SK-N-SH (cell line): ENCODE data around the gene AGT. TPM values are rescaled to one million over a fixed set of nuclear protein-coding genes. Genes with fewer than 3 reads are reported as not detected.

Experiments
- CTCF ChIA-PET: fragments of 300-600, 350-600 bp; formaldehyde crosslinking; extraction: SDS; loops from one replicate; lab custom pipeline; 2021; lab: Yijun Ruan, JAX
- POLR2A ChIA-PET: fragments of 350-600 bp; sonication (Branson Sonifier 250); formaldehyde crosslinking; extraction: SDS; loops from one replicate; lab custom pipeline; 2020; ENCODE audit warnings: antibody characterized with exemption, inconsistent platforms; lab: Yijun Ruan, JAX
- DNase-seq: peaks from one replicate; pipeline ENCODE4 v3.0.0; 2012
- H2AFZ ChIP-seq: fragments of 200-600 bp; sonication (generic); 2 replicates; pipeline ENCODE4 v1.8.1; 2016; ENCODE audit warnings: antibody characterized with exemption, mild to moderate bottlenecking, low read depth
- H3F3A ChIP-seq: fragments of 200-600 bp; sonication (generic); replicated peaks from 2 replicates; pipeline ENCODE3; 2016; ENCODE audit warnings: antibody characterized with exemption, mild to moderate bottlenecking; ENCODE audit not compliant: insufficient read depth
- H3K27ac ChIP-seq, 2 experiments: fragments of 200-500 bp in 1 of 2; fragments of 200-600 bp in 1 of 2; sonication (Bioruptor generic) in 1 of 2; sonication (generic), shearing (Covaris generic) in 1 of 2; 2 replicates each; pipeline versions ENCODE4 v1.5.1 to v1.6.1; 2014 to 2016; ENCODE audit warnings: low read depth in 2 of 2, inconsistent platforms in 1 of 2, low read length in 1 of 2, mild to moderate bottlenecking in 1 of 2, mixed read lengths in 1 of 2
- H3K27me3 ChIP-seq: fragments of 200-600 bp; sonication (generic), shearing (Covaris generic); 2 replicates; pipeline ENCODE4 v1.6.1; 2016; ENCODE audit warnings: mixed run types; ENCODE audit not compliant: insufficient read depth
- H3K36me3 ChIP-seq, 2 experiments: fragments of 200-500 bp in 1 of 2; fragments of 200-600 bp in 1 of 2; sonication (Bioruptor generic) in 1 of 2; sonication (generic) in 1 of 2; replicated peaks in 1 of 2; 2 replicates each; pipeline versions ENCODE3 to v1.5.1; 2014 to 2016; ENCODE audit warnings: low read length in 1 of 2, mild to moderate bottlenecking in 1 of 2; ENCODE audit not compliant: insufficient read depth in 2 of 2, control insufficient read depth in 1 of 2
- H3K4me1 ChIP-seq, 2 experiments: fragments of 200-500 bp in 1 of 2; fragments of 200-600 bp in 1 of 2; sonication (Bioruptor generic) in 1 of 2; sonication (generic), shearing (Covaris generic) in 1 of 2; 2 replicates each; pipeline versions ENCODE4 v1.5.1 to v1.6.1; 2014 to 2016; ENCODE audit warnings: low read depth in 1 of 2, low read length in 1 of 2, mixed run types in 1 of 2; ENCODE audit not compliant: insufficient read depth in 2 of 2, control insufficient read depth in 1 of 2
- H3K4me2 ChIP-seq: fragments of 200-600 bp; sonication (generic), shearing (Covaris generic); 2 replicates; pipeline ENCODE4 v1.6.1; 2017; ENCODE audit warnings: mixed run types
- H3K4me3 ChIP-seq, 2 experiments: fragments of 200-500 bp in 1 of 2; fragments of 200-600 bp in 1 of 2; sonication (Bioruptor generic) in 1 of 2; sonication (generic), shearing (Covaris generic) in 1 of 2; 2 replicates each; pipeline versions ENCODE4 v1.5.1 to v1.8.1; 2014 to 2016; ENCODE audit warnings: low read depth in 2 of 2, inconsistent platforms in 1 of 2, low read length in 1 of 2, mild to moderate bottlenecking in 1 of 2, mixed read lengths in 1 of 2, moderate library complexity in 1 of 2
- H3K79me2 ChIP-seq: fragments of 200-600 bp; sonication (generic); 2 replicates; pipeline ENCODE4 v1.8.1; 2017; ENCODE audit warnings: mild to moderate bottlenecking; ENCODE audit not compliant: insufficient read depth
- H3K9ac ChIP-seq: fragments of 200-600 bp; sonication (generic); 2 replicates; pipeline ENCODE4 v1.6.1; 2017; ENCODE audit warnings: mixed run types
- H3K9me2 ChIP-seq: fragments of 200-600 bp; sonication (generic); 2 replicates; pipeline ENCODE4 v1.6.1; 2017; ENCODE audit warnings: mixed run types
- H3K9me3 ChIP-seq: fragments of 200-600 bp; sonication (generic); 2 replicates; pipeline ENCODE4 v1.6.1; 2017; ENCODE audit warnings: mixed run types, mild to moderate bottlenecking, moderate library complexity
- H4K20me1 ChIP-seq: fragments of 200-600 bp; sonication (generic); 2 replicates; pipeline ENCODE4 v1.6.1; 2017; ENCODE audit warnings: mild to moderate bottlenecking, mixed run types; ENCODE audit not compliant: insufficient read depth
- CHD2 ChIP-seq: fragments of 150-350 bp; IDR thresholded peaks from 2 replicates; pipeline ENCODE4 v1.6.1; 2018; ENCODE audit warnings: low read length; ENCODE audit not compliant: partially characterized antibody
- EP300 ChIP-seq, 2 experiments: IDR thresholded peaks; 2 replicates each; pipeline versions ENCODE4 v1.4.0 to v1.6.1; 2012; ENCODE audit warnings: borderline replicate concordance in 1 of 2, low read depth in 1 of 2, low read length in 1 of 2
- FOXJ3 ChIP-seq: sonication (generic); formaldehyde crosslinking; IDR thresholded peaks from 2 replicates; pipeline ENCODE4 v1.5.1; 2020; ENCODE audit warnings: mild to moderate bottlenecking, missing genetic modification reagents
- FOXM1 ChIP-seq: IDR thresholded peaks from 2 replicates; pipeline ENCODE4 v1.4.0; 2012; ENCODE audit warnings: low read depth, mild to moderate bottlenecking
- GABPA ChIP-seq: IDR thresholded peaks from 2 replicates; pipeline ENCODE4 v1.4.0; 2012; ENCODE audit warnings: low read depth, mild to moderate bottlenecking
- GATA2 ChIP-seq: sonication (generic); formaldehyde crosslinking; IDR thresholded peaks from 2 replicates; pipeline ENCODE4 v1.5.0; 2020; ENCODE audit warnings: mild to moderate bottlenecking, missing genetic modification reagents
- NFIC ChIP-seq: IDR thresholded peaks from 2 replicates; pipeline ENCODE4 v1.4.0; 2012; ENCODE audit warnings: borderline replicate concordance
- NRF1 ChIP-seq: IDR thresholded peaks from 2 replicates; pipeline ENCODE4 v1.6.1; 2012; ENCODE audit warnings: low read depth, mild to moderate bottlenecking, low read length
- WGBS: methylation state at CpG from one replicate; pipeline ENCODE4 v1.1.6; 2017; ENCODE audit warnings: low lambda C conversion rate; 5-methylcytosine and 5-hydroxymethylcytosine counted together
- polyA plus RNA-seq, 3 experiments: library from polyadenylated mRNA; depleted of rRNA; stranded (reverse); fragments of >200 nt; gene quantifications; 2 replicates each; pipeline ENCODE4 v1.2.3, GENCODE V29; 2012
- TF ChIP-seq, protein P1 (sequence below): IDR thresholded peaks from 2 replicates; pipeline ENCODE4 v1.6.1; 2012; ENCODE audit warnings: mild to moderate bottlenecking, low read depth, low read length, moderate library complexity
- TF ChIP-seq, protein P2 (sequence below): fragments of 150-350 bp; IDR thresholded peaks from 2 replicates; pipeline ENCODE4 v1.6.1; 2017; ENCODE audit warnings: antibody characterized with exemption, low read length, low read depth, borderline replicate concordance
- TF ChIP-seq, protein P3 (sequence below): fragments of 200-600 bp; sonication (generic); IDR thresholded peaks from 2 replicates; pipeline ENCODE4 v1.6.1; 2017; ENCODE audit warnings: antibody characterized with exemption, mild to moderate bottlenecking, moderate library complexity
- TF ChIP-seq, protein P4 (sequence below): IDR thresholded peaks from 2 replicates; pipeline ENCODE4; 2012

Gene AGT
- polyA plus RNA-seq, 1 of the 3 experiments (the other 2 are of a cell fraction), result 0.39 TPM

DNA sequence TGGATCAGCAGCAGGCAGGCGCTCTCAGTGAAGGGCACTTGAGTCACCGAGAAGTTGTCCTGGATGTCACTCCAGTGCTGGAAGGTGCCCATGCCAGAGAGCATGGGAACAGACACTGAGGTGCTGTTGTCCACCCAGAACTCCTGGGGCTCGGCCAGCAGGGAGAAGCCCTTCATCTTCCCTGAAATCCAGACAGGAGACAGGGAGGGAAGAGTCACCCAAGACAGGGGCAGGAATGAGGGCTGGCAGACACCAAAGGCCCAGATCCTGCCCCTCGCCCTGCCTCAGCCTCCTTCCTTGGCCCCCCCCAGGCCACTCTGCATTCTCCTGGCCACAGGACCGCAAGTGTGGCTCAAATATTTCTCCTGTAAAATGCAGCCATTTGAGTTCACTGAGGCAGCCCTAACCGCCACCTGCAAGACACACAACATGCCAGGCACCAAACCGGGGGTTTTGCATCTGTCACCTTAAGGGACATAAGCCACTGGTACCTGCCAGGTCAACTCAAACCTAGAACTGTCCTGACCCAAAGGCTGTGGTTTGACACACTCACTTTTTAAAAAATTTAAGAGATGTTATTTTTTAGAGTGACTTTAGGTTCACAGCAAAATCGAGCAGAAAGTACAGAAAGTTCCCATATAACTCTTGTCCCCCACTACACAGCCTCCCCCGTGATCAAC is 7.8 kb downstream of the AGT start (continued):
- TF ChIP-seq, protein P1, sequence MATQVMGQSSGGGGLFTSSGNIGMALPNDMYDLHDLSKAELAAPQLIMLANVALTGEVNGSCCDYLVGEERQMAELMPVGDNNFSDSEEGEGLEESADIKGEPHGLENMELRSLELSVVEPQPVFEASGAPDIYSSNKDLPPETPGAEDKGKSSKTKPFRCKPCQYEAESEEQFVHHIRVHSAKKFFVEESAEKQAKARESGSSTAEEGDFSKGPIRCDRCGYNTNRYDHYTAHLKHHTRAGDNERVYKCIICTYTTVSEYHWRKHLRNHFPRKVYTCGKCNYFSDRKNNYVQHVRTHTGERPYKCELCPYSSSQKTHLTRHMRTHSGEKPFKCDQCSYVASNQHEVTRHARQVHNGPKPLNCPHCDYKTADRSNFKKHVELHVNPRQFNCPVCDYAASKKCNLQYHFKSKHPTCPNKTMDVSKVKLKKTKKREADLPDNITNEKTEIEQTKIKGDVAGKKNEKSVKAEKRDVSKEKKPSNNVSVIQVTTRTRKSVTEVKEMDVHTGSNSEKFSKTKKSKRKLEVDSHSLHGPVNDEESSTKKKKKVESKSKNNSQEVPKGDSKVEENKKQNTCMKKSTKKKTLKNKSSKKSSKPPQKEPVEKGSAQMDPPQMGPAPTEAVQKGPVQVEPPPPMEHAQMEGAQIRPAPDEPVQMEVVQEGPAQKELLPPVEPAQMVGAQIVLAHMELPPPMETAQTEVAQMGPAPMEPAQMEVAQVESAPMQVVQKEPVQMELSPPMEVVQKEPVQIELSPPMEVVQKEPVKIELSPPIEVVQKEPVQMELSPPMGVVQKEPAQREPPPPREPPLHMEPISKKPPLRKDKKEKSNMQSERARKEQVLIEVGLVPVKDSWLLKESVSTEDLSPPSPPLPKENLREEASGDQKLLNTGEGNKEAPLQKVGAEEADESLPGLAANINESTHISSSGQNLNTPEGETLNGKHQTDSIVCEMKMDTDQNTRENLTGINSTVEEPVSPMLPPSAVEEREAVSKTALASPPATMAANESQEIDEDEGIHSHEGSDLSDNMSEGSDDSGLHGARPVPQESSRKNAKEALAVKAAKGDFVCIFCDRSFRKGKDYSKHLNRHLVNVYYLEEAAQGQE, result no peak
- TF ChIP-seq NFIC (no peak), GABPA (no peak)

- no peak for DNase-seq
- H3K79me2 ChIP-seq, result no peaks in the 10 kb centered on the region
- no peaks in the 10 kb centered on the region for H3K4me1 ChIP-seq
- H3F3A ChIP-seq, result no peaks in the 10 kb centered on the region
- POLR2A ChIA-PET, result no interaction called here
- no peaks in the 10 kb centered on the region for H3K27me3 ChIP-seq
- TF ChIP-seq CHD2, result no peak
- TF ChIP-seq FOXM1, result no peak
- TF ChIP-seq FOXJ3, result no peak
- H4K20me1 ChIP-seq, result no peaks in the 10 kb centered on the region
- no peak overlapping the region for H2AFZ ChIP-seq
- no peaks in the 10 kb centered on the region for H3K9me3 ChIP-seq
- CTCF ChIA-PET, result no interaction called here
- no peak overlapping the region for H3K9ac ChIP-seq
- no peak overlapping the region for H3K27ac ChIP-seq
- 82% methylated on average over 7 of the region's 18 CpGs for WGBS
- no peak overlapping the region for H3K4me3 ChIP-seq
- H3K36me3 ChIP-seq, result no peaks in the 10 kb centered on the region
- H3K4me2 ChIP-seq, result no peak overlapping the region
- no peaks in the 10 kb centered on the region for H3K9me2 ChIP-seq
Measured at GRCh38 chr1:230705289-230706019, 8.5 kb downstream of the AGT start.

DNA sequence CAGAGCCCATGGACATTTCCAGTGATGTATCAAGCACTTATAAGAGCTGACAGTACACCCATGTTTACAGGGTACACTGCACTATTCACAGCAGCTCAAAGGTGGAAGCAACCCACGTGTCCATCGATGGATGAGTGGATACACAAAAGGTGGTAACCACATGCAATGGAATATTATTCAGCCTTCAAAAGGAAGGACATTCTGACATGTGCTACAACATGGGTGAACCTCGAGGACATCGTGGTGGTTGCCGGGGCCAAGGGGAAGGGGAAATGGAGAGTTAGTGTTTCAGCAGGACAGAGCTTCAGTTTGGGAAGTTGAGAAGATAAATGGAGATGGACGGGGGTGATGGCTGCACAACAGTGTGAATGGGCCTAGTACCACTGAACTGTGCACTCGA is 9.1 kb downstream of the AGT start:
- Histone ChIP-seq H3K36me3 (no peaks in the 10 kb centered on the region), H3K4me2 (no peak overlapping the region), H2AFZ (no peak overlapping the region), H3K4me3 (no peak overlapping the region), H3K9me2 (no peaks in the 10 kb centered on the region), H4K20me1 (no peaks in the 10 kb centered on the region), H3K27me3 (no peaks in the 10 kb centered on the region), H3K79me2 (no peaks in the 10 kb centered on the region), H3K4me1 (no peaks in the 10 kb centered on the region), H3K9me3 (no peaks in the 10 kb centered on the region), H3K27ac (no peak overlapping the region), H3F3A (no peaks in the 10 kb centered on the region), H3K9ac (no peak overlapping the region)
- no peak for DNase-seq
- POLR2A ChIA-PET, result no interaction called here
- WGBS, result 51% methylated on average over 7 of the region's 7 CpGs
- CTCF ChIA-PET, result no interaction called here
- TF ChIP-seq NRF1 (no peak), FOXJ3 (no peak), GATA2 (CRISPR knock-in tag) (no peak), EP300 (IDR thresholded peaks at IDR 0.05; ENCODE audit: borderline replicate concordance in 1 of 2, low read depth in 1 of 2, low read length in 1 of 2) (no peak)
- TF ChIP-seq, protein P2, sequence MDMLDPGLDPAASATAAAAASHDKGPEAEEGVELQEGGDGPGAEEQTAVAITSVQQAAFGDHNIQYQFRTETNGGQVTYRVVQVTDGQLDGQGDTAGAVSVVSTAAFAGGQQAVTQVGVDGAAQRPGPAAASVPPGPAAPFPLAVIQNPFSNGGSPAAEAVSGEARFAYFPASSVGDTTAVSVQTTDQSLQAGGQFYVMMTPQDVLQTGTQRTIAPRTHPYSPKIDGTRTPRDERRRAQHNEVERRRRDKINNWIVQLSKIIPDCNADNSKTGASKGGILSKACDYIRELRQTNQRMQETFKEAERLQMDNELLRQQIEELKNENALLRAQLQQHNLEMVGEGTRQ, result no peak
- TF ChIP-seq, protein P3, sequence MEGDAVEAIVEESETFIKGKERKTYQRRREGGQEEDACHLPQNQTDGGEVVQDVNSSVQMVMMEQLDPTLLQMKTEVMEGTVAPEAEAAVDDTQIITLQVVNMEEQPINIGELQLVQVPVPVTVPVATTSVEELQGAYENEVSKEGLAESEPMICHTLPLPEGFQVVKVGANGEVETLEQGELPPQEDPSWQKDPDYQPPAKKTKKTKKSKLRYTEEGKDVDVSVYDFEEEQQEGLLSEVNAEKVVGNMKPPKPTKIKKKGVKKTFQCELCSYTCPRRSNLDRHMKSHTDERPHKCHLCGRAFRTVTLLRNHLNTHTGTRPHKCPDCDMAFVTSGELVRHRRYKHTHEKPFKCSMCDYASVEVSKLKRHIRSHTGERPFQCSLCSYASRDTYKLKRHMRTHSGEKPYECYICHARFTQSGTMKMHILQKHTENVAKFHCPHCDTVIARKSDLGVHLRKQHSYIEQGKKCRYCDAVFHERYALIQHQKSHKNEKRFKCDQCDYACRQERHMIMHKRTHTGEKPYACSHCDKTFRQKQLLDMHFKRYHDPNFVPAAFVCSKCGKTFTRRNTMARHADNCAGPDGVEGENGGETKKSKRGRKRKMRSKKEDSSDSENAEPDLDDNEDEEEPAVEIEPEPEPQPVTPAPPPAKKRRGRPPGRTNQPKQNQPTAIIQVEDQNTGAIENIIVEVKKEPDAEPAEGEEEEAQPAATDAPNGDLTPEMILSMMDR, result no peak
- TF ChIP-seq, protein P4, sequence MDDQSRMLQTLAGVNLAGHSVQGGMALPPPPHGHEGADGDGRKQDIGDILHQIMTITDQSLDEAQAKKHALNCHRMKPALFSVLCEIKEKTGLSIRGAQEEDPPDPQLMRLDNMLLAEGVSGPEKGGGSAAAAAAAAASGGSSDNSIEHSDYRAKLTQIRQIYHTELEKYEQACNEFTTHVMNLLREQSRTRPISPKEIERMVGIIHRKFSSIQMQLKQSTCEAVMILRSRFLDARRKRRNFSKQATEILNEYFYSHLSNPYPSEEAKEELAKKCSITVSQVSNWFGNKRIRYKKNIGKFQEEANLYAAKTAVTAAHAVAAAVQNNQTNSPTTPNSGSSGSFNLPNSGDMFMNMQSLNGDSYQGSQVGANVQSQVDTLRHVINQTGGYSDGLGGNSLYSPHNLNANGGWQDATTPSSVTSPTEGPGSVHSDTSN, result no peak
